HG03196 (cell line): ENCODE results near the gene TAS2R39.
"Not testable (repeated sequence)": the region's sequence is repeated elsewhere in the genome, so short reads cannot be mapped to it uniquely, and the experiment has no call there.

ENCODE experiments used
- ATAC-seq: cut with Tn5 transposase; IDR thresholded peaks from one replicate; pipeline ENCODE4 v1.9.1; 2021; ENCODE audit not compliant: unreplicated experiment

Gene TAS2R39

GRCh38 chr7:143183024-143183423 is at the start of gene TAS2R39:
Gene TAS2R39, plus strand, starts transcription at chr7:143183419. Its CDS starts 0 bp downstream, at chr7:143183419.
- ATAC-seq, result no peak

- no peak for ATAC-seq
These were observed 36.1 kb upstream of the TAS2R39 start for GRCh38 chr7:143147070-143147469.

GRCh38 chr7:143148050-143148449 is 35.2 kb upstream of the TAS2R39 start:
- no peak for ATAC-seq

GRCh38 chr7:143148651-143149050 is 34.6 kb upstream of the TAS2R39 start:
- no peak for ATAC-seq

GRCh38 chr7:143150696-143151095 is 32.5 kb upstream of the TAS2R39 start:
- not testable (repeated sequence) for ATAC-seq

GRCh38 chr7:143158617-143159016 is 24.6 kb upstream of the TAS2R39 start:
- ATAC-seq, result not testable (repeated sequence)

GRCh38 chr7:143171697-143172096 is 11.5 kb upstream of the TAS2R39 start:
- no peak for ATAC-seq

- no peak for ATAC-seq
These were observed 10.9 kb upstream of the TAS2R39 start for GRCh38 chr7:143172354-143172753.

- no peak for ATAC-seq
These were observed 7.1 kb upstream of the TAS2R39 start for GRCh38 chr7:143176128-143176527.

- no peak for ATAC-seq
These were observed 5.7 kb upstream of the TAS2R39 start for GRCh38 chr7:143177374-143178119.

- not testable (repeated sequence) for ATAC-seq
These were observed 2.4 kb upstream of the TAS2R39 start for GRCh38 chr7:143180771-143181170.

GRCh38 chr7:143181349-143181748 is 1.9 kb upstream of the TAS2R39 start:
- ATAC-seq, result no peak

- no peak for ATAC-seq
These were observed 2.3 kb downstream of the TAS2R39 start for GRCh38 chr7:143185551-143185950.

GRCh38 chr7:143188994-143189393 is 5.8 kb downstream of the TAS2R39 start:
- no peak for ATAC-seq

GRCh38 chr7:143193880-143194279 is 10.7 kb downstream of the TAS2R39 start:
- ATAC-seq, result no peak

GRCh38 chr7:143199040-143199439 is 15.8 kb downstream of the TAS2R39 start:
- no peak for ATAC-seq

- no peak for ATAC-seq
These were observed 18.9 kb downstream of the TAS2R39 start for GRCh38 chr7:143202161-143202560.

- ATAC-seq, result no peak
These were observed 20.2 kb downstream of the TAS2R39 start for GRCh38 chr7:143203386-143203785.

GRCh38 chr7:143205560-143206293 is 22.5 kb downstream of the TAS2R39 start:
- peak; percentile 93 for ATAC-seq

- ATAC-seq, result no peak
These were observed 27.3 kb downstream of the TAS2R39 start for GRCh38 chr7:143210541-143210940.

GRCh38 chr7:143213478-143213877 is 30.3 kb downstream of the TAS2R39 start:
- ATAC-seq, result not testable (repeated sequence)
